IMR-90 (cell line): Measurements from ENCODE around the gene TMTC1. TPM values are rescaled to one million over a fixed set of nuclear protein-coding genes. Genes with fewer than 3 reads are reported as not detected.

ENCODE experiments used
- ATAC-seq: fragments of 200-7000 bp; cut with Tn5 transposase; 2 replicates; pipeline ENCODE4 v1.9.1; 2020; ENCODE audit warnings: low read depth, mild to moderate bottlenecking, moderate library complexity
- BruUV-seq: library from RNA; stranded (reverse); fragments of 400-500 nt; replicated peaks from 2 replicates; lab custom pipeline; 2021; lab: Mats Ljungman, UMichigan
- CTCF ChIA-PET: fragments of 300-600 bp; formaldehyde crosslinking; extraction: SDS; loops from one replicate; lab custom pipeline; 2021; ENCODE audit warnings: antibody characterized with exemption; lab: Yijun Ruan, JAX
- POLR2A ChIA-PET: fragments of 300-600 bp; sonication (Branson Sonifier 250); formaldehyde crosslinking; loops from one replicate; lab custom pipeline; 2022; ENCODE audit warnings: antibody characterized with exemption; ENCODE audit not compliant: unreplicated experiment; lab: Charles Lee
- DNase-seq: peaks from one replicate; pipeline ENCODE4 v3.0.0; 2013
- H2AFZ ChIP-seq: replicated peaks from 2 replicates; pipeline ENCODE3; 2013; ENCODE audit warnings: low read length, mild to moderate bottlenecking; ENCODE audit not compliant: poor library complexity
- H2AK5ac ChIP-seq: 2 replicates; pipeline ENCODE4 v1.6.1; 2013; ENCODE audit warnings: low read depth, low read length, inconsistent platforms
- H2AK9ac ChIP-seq: replicated peaks from 2 replicates; pipeline ENCODE3; 2013; ENCODE audit warnings: mild to moderate bottlenecking, low read depth, low read length, moderate library complexity; ENCODE audit not compliant: poor library complexity
- H2BK120ac ChIP-seq: 2 replicates; pipeline ENCODE4 v1.6.1; 2013; ENCODE audit warnings: low read depth, low read length, inconsistent platforms
- H2BK15ac ChIP-seq: 3 replicates; pipeline ENCODE4 v1.6.1; 2013; ENCODE audit warnings: low read depth, low read length, inconsistent platforms
- H2BK20ac ChIP-seq: 2 replicates; pipeline ENCODE4 v1.6.1; 2013; ENCODE audit warnings: low read depth, mild to moderate bottlenecking, inconsistent platforms, low read length, moderate library complexity
- H2BK5ac ChIP-seq: 2 replicates; pipeline ENCODE4 v1.6.1; 2013; ENCODE audit warnings: mild to moderate bottlenecking, low read depth, low read length, inconsistent platforms; ENCODE audit not compliant: poor library complexity, severe bottlenecking
- H3K14ac ChIP-seq: replicated peaks from 2 replicates; pipeline ENCODE4 v1.6.1; 2013; ENCODE audit warnings: low read depth, low read length, inconsistent platforms
- H3K18ac ChIP-seq: 2 replicates; pipeline ENCODE4 v1.6.1; 2013; ENCODE audit warnings: low read depth, low read length, control low read depth
- H3K23ac ChIP-seq: 2 replicates; pipeline ENCODE4 v1.6.1; 2013; ENCODE audit warnings: low read depth, low read length, inconsistent platforms
- H3K27ac ChIP-seq: 2 replicates; pipeline ENCODE4 v1.5.1; 2013; ENCODE audit warnings: mild to moderate bottlenecking, control low read depth, low read length; ENCODE audit not compliant: insufficient read depth
- H3K27me3 ChIP-seq: 2 replicates; pipeline ENCODE4 v1.6.1; 2013; ENCODE audit warnings: low read length; ENCODE audit not compliant: control insufficient read depth, insufficient read depth
- H3K36me3 ChIP-seq: 2 replicates; pipeline ENCODE4 v1.6.1; 2013; ENCODE audit warnings: low read length, mixed read lengths; ENCODE audit not compliant: control insufficient read depth, insufficient read depth
- H3K4ac ChIP-seq: 2 replicates; pipeline ENCODE4 v1.6.1; 2013; ENCODE audit warnings: low read depth, low read length, inconsistent platforms
- H3K4me1 ChIP-seq: 2 replicates; pipeline ENCODE4 v1.6.1; 2013; ENCODE audit warnings: low read length, mixed read lengths; ENCODE audit not compliant: control insufficient read depth, insufficient read depth
- H3K4me2 ChIP-seq: 2 replicates; pipeline ENCODE4 v1.6.1; 2013; ENCODE audit warnings: low read depth, mild to moderate bottlenecking, control low read depth, low read length, moderate library complexity
- H3K4me3 ChIP-seq: 2 replicates; pipeline ENCODE4 v1.5.1; 2013; ENCODE audit warnings: low read depth, mild to moderate bottlenecking, control low read depth, low read length, moderate library complexity; ENCODE audit not compliant: insufficient read depth
- H3K56ac ChIP-seq: 2 replicates; pipeline ENCODE4 v1.6.1; 2013; ENCODE audit warnings: low read length, inconsistent platforms; ENCODE audit not compliant: insufficient read depth; ENCODE audit errors: extremely low read depth
- H3K79me1 ChIP-seq, 2 experiments: 2 replicates each; pipeline ENCODE4 v1.6.1; 2013; ENCODE audit warnings: low read length in 2 of 2, inconsistent platforms in 1 of 2, low read depth in 1 of 2
- H3K9ac ChIP-seq: 2 replicates; pipeline ENCODE4 v1.6.1; 2013; ENCODE audit warnings: low read depth, low read length, control low read depth
- H3K9me1 ChIP-seq: 2 replicates; pipeline ENCODE4 v1.6.1; 2013; ENCODE audit warnings: low read length, inconsistent platforms; ENCODE audit not compliant: insufficient read depth
- H3K9me3 ChIP-seq: 2 replicates; pipeline ENCODE4 v1.6.1; 2013; ENCODE audit warnings: low read length; ENCODE audit not compliant: control insufficient read depth, insufficient read depth
- H4K20me1 ChIP-seq: 2 replicates; pipeline ENCODE4 v1.6.1; 2013; ENCODE audit warnings: low read length, inconsistent platforms; ENCODE audit not compliant: insufficient read depth
- H4K5ac ChIP-seq: 2 replicates; pipeline ENCODE4 v1.6.1; 2013; ENCODE audit warnings: mild to moderate bottlenecking, low read depth, low read length, control low read depth
- H4K8ac ChIP-seq, 2 experiments: 2 replicates each; pipeline ENCODE4 v1.6.1; 2013; ENCODE audit warnings: low read depth in 2 of 2, low read length in 2 of 2, control low read depth in 1 of 2, inconsistent platforms in 1 of 2
- H4K91ac ChIP-seq: 2 replicates; pipeline ENCODE4 v1.6.1; 2013; ENCODE audit warnings: low read depth, low read length, inconsistent platforms; ENCODE audit not compliant: insufficient read depth
- BHLHE40 ChIP-seq: fragments of 150-350 bp; IDR thresholded peaks from 2 replicates; pipeline ENCODE4 v1.6.1; 2016; ENCODE audit warnings: mild to moderate bottlenecking, low read depth, low read length
- CEBPB ChIP-seq: IDR thresholded peaks from 2 replicates; pipeline ENCODE4 v1.6.1; 2012; ENCODE audit warnings: low read depth, low read length, improper control_type of control experiment
- RFX5 ChIP-seq: IDR thresholded peaks from 2 replicates; pipeline ENCODE4 v1.8.0; 2012; ENCODE audit warnings: low read depth, mild to moderate bottlenecking, low read length, moderate library complexity
- USF2 ChIP-seq: fragments of 150-350 bp; IDR thresholded peaks from 2 replicates; pipeline ENCODE4 v1.6.1; 2017; ENCODE audit warnings: mild to moderate bottlenecking, antibody characterized with exemption, low read length, low read depth
- WGBS, 2 experiments: methylation state at CpG; one replicate each; pipeline versions ENCODE4 v1.1.5 to v1.1.7; 2013; ENCODE audit warnings: missing lambda C conversion rate in 2 of 2; ENCODE audit not compliant: insufficient read length in 1 of 2; ENCODE audit errors: extremely low coverage in 2 of 2; 5-methylcytosine and 5-hydroxymethylcytosine counted together
- dilution Hi-C: fragments of 300-500 bp; cut with HindIII; formaldehyde crosslinking; loops from one replicate; pipeline ENCODE4 v1.14.3; 2018; ENCODE audit warnings: low sequenced_read_pairs; ENCODE audit not compliant: unreplicated experiment
- in situ Hi-C: fragments of 300-500 bp; cut with MboI; formaldehyde crosslinking; loops from 3 replicates; pipeline ENCODE4 v1.14.3; 2019; ENCODE audit warnings: low sequenced_read_pairs, inconsistent platforms, mixed read lengths
- intact Hi-C: fragments of 100-400 bp; cut with micrococcal nuclease; formaldehyde crosslinking; loops from 2 replicates; pipeline ENCODE4 v1.10.0; 2022
- polyA plus RNA-seq, 3 experiments: library from polyadenylated mRNA; depleted of rRNA; stranded (reverse); fragments of >200 nt; gene quantifications; 2 replicates each; pipeline ENCODE4 v1.2.3, GENCODE V29; 2012; ENCODE audit warnings: low replicate concordance in 1 of 3
- total RNA-seq: library from RNA; depleted of rRNA; stranded (reverse); fragments of >200 nt; gene quantifications from 2 replicates; pipeline ENCODE4 v1.2.3, GENCODE V29; 2012

Gene TMTC1
- total and polyA plus RNA-seq, 2 of the 4 experiments (the other 2 are of a cell fraction) = 12.5 to 36.4 TPM

- Histone ChIP-seq H3K9ac (no peak overlapping the region), H3K4ac (no peak overlapping the region; the same call in 1 of the 2 replicates), H4K8ac (no peak overlapping the region), H2BK5ac (no peak overlapping the region), H3K56ac (no peak overlapping the region), H2AK9ac (no peak overlapping the region), H3K18ac (peak overlapping the region; percentile 61), H2BK15ac (no peak overlapping the region), H3K23ac (no peak overlapping the region), H2BK20ac (peak overlapping the region; percentile 59; the same call in 1 of the 2 replicates), H4K91ac (peak overlapping the region; percentile 8; the same call in 1 of the 2 replicates), H3K27me3 (peaks cover 20% of the 10 kb centered on the region), H4K20me1 (peaks cover 8% of the 10 kb centered on the region; the same call in 1 of the 2 replicates), H3K9me1 (peaks cover 30% of the 10 kb centered on the region), H2AK5ac (no peak overlapping the region), H3K4me2 (no peak overlapping the region), H3K4me1 (peaks cover 4% of the 10 kb centered on the region), H3K27ac (no peak overlapping the region), H3K9me3 (no peaks in the 10 kb centered on the region), H3K14ac (no peak overlapping the region), H2BK120ac (no peak overlapping the region), H3K4me3 (no peak overlapping the region), H3K79me1 (0 out of 4 replicates have a peak, but pooled peaks cover 0 to 3% of the 10 kb centered on the region in 2 experiments), H2AFZ (no peak overlapping the region), H3K36me3 (no peaks in the 10 kb centered on the region), H4K5ac (no peak overlapping the region)
- no peak for TF ChIP-seq USF2
- no peak for TF ChIP-seq RFX5
- no peak for TF ChIP-seq BHLHE40
- no peak for TF ChIP-seq CEBPB
- ATAC-seq = no peak
- CTCF ChIA-PET = interaction anchor here (1.0 kb wide), 1 partner anchor 14 kb away, joined by 3 read pairs; no protein-coding TSS in a partner anchor
- intact Hi-C loops (no loop called here), in situ Hi-C loops (no loop called here), dilution Hi-C loops (no loop called here)
- DNase-seq = no peak
- no TSS peak for BruUV-seq
- POLR2A ChIA-PET = no interaction called here
- WGBS, 2 experiments = 100% methylated on average over 1 of the region's 3 CpGs; no CpG with 5 or more reads in 1 of the 2 experiments
These were observed 12.0 kb upstream of the TMTC1 start for GRCh38 chr12:29795715-29796114.
